Measurements from ENCODE around the gene METTL2B. TPM values are rescaled to one million over a fixed set of nuclear protein-coding genes. Genes with fewer than 3 reads are reported as not detected.
"Not testable (repeated sequence)": the region's sequence is repeated elsewhere in the genome, so short reads cannot be mapped to it uniquely, and the experiment has no call there.

METTL2B gene, protein sequence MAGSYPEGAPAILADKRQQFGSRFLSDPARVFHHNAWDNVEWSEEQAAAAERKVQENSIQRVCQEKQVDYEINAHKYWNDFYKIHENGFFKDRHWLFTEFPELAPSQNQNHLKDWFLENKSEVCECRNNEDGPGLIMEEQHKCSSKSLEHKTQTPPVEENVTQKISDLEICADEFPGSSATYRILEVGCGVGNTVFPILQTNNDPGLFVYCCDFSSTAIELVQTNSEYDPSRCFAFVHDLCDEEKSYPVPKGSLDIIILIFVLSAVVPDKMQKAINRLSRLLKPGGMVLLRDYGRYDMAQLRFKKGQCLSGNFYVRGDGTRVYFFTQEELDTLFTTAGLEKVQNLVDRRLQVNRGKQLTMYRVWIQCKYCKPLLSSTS
- polyA plus RNA-seq = 10 to 100 TPM in 2 of 4 donors, 1 to 10 TPM in 2; 7.4 to 21.3 (median 11.2) TPM
- long read RNA-seq, donor 1, transcript METTL2B-201 (9 exons, 2,182 nt) = major isoform, 7 of 7 reads
- long read RNA-seq, donor 1, partial matches to known transcripts = 0 of 7 reads
- long read RNA-seq, donor 1, other reads (novel, unspliced or antisense) = 0 of 7 reads
- long read RNA-seq, donor 2 = 0 reads
- long read RNA-seq, donor 3, partial matches to known transcripts = 0 of 2 reads
- long read RNA-seq, donor 3, other reads (novel, unspliced or antisense) = 0 of 2 reads
- long read RNA-seq, donor 4 = 0 reads
- long read RNA-seq, donor 5 = 0 reads
- long read RNA-seq, donor 6, partial matches to known transcripts = 0 of 2 reads
- long read RNA-seq, donor 6, other reads (novel, unspliced or antisense) = 0 of 2 reads
- long read RNA-seq, donor 7, transcript METTL2B-201 (9 exons, 2,182 nt) = major isoform, 5 of 7 reads
- long read RNA-seq, donor 7, partial matches to known transcripts = 0 of 7 reads
- long read RNA-seq, donor 7, other reads (novel, unspliced or antisense) = 0 of 7 reads
- long read RNA-seq, donor 8 = 0 reads
- long read RNA-seq, donor 9 = 0 reads
- long read RNA-seq, donor 10, transcript METTL2B-206 (8 exons, 1,590 nt) = major isoform, 5 of 6 reads
- long read RNA-seq, donor 10, partial matches to known transcripts = 0 of 6 reads
- long read RNA-seq, donor 10, other reads (novel, unspliced or antisense) = 0 of 6 reads

DNA sequence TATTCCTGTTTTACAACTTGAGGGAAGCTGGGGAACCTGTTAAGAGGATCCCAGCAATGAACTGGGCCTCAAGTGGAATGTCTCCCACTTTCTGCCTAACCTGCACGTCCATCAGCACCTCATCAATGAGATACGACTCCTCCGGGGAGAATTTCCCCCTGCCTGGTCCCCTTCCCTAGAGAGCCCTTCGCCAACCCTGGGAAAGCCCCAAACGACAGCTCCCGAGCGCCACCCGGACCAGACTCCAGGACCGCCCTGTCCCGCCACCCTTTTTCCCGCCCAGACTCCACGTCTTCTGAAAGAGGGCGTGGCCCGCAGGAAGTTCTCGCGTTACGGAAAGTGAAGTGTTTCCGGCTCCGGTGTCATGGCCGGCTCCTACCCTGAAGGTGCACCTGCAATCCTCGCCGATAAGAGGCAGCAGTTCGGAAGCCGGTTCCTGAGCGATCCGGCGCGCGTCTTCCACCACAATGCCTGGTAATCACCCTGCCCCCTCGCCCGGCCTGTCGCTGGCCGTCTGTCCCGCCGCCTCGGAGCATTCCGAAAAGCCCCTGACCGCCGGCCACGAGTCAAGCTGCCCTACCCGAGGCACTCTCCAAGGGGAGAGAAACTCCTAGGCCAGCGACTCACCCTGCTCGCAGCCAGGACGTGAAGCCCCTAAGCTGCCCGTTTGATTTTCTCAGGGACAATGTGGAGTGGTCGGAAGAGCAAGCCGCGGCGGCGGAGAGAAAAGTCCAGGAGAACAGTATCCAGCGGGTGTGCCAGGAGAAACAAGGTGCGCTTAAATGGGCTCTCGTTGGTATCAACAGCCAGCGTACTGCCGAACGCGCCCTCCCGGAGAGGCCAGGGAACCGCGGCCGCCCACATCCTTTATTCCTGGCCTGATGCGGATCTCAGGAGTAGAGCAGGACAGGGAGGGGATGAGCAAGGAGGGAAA, at the start of gene METTL2B:
TSS of gene METTL2B (plus strand) at position 347 of the 934 bp plus-strand sequence. CDS start at position 365, 18 bp downstream.
- not testable (repeated sequence) for H3K36me3 ChIP-seq (ENCODE audit: control insufficient read depth in 3 of 3, insufficient read depth in 2 of 3, low read depth in 1 of 3, low read length in 3 of 3); H3K4me1 ChIP-seq (ENCODE audit: control insufficient read depth in 3 of 3, insufficient read depth in 2 of 3, low read depth in 1 of 3, low read length in 2 of 3); FAIRE-seq

DNA sequence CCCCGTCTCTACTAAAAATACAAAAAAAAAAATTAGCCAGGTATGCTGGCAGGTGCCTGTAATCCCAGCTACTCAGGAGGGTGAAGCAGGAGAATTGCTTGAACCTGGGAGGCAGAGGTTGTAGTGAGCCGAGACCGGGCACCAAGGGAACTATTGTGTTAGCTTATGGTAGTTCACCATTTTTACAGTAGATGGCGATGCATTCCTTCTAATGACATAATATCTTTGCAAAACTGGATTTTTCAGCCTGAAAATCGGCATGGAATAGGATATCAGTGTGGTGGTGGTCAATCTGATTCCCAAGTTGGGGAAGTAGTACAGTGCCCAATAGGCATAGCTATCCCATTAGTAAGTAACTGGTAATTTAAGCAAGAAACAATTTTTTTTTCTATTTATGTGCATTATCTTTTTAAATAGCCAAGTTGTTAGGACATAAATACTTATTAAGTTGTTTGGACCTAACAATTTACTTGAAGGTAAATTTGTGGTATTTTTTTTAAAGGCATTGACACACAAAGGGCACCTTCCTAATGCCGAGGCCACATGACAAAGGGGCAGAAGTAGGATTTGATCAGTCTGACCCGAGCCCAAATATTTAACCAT, 49.2 kb upstream of the METTL2B start:
- WGBS, 3 donors = 18 to 19% (median 18%) methylated on average over 7 of the region's 7 CpGs
- no peak overlapping the region for H3K27ac ChIP-seq (ENCODE audit: low read depth in 1 of 3, low read length in 2 of 3)
- DNase-seq = peak; percentile 64 to 76
- no peaks in the 10 kb centered on the region for H3K27me3 ChIP-seq (ENCODE audit: control insufficient read depth in 3 of 3, insufficient read depth in 3 of 3, low read length in 3 of 3)
- no peak overlapping the region for H3K4me3 ChIP-seq (ENCODE audit: low read depth in 1 of 3, low read length in 3 of 3)
- H3K4me1 ChIP-seq (ENCODE audit: control insufficient read depth in 3 of 3, insufficient read depth in 2 of 3, low read depth in 1 of 3, low read length in 2 of 3) = no peaks in the 10 kb centered on the region
- H3K9me3 ChIP-seq (ENCODE audit: control insufficient read depth in 2 of 2, insufficient read depth in 1 of 2, low read depth in 1 of 2, low read length in 1 of 2) = no peaks in the 10 kb centered on the region
- no peaks in the 10 kb centered on the region for H3K36me3 ChIP-seq (ENCODE audit: control insufficient read depth in 3 of 3, insufficient read depth in 2 of 3, low read depth in 1 of 3, low read length in 3 of 3)
- no peak for FAIRE-seq

More for the DNA sequence above, at the start of gene METTL2B:
- 0 to 1% (median 0%) methylated on average over 59 to 62 of the region's 62 CpGs for WGBS, 3 donors
- H3K27me3 ChIP-seq (ENCODE audit: control insufficient read depth in 3 of 3, insufficient read depth in 3 of 3, low read length in 3 of 3); H3K9me3 ChIP-seq (ENCODE audit: control insufficient read depth in 2 of 2, insufficient read depth in 1 of 2, low read depth in 1 of 2, low read length in 1 of 2): not testable (repeated sequence)
- H3K27ac ChIP-seq (ENCODE audit: low read depth in 1 of 3, low read length in 2 of 3) = peak within 1 kb of the TSS; percentile 79 to 88 (median 85)
- peak within 1 kb of the TSS; percentile 68 to 93 (median 74) for H3K4me3 ChIP-seq (ENCODE audit: low read depth in 1 of 3, low read length in 3 of 3)
- DNase-seq = peak; percentile 95

DNA sequence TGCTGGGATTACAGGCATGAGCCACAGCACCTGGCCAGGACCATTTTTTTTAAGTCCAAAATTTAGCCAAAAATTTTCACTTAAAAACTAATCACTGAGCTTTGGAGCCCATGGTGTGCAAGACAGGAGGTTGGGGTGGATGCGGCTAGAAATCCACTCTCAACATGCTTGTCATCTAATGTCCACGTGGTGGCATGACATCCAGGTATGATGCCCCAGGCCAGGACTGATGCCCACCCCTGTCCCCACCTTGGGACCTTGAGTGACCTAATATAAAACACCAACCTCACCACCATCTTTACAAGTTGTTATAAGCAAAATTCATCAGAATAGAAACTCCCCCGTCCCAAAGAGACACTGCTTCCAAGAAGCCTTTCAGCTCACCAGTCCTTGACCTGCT, 46.3 kb upstream of the METTL2B start:
- FAIRE-seq (no peak), DNase-seq (no peak)
- Histone ChIP-seq H3K4me1 (ENCODE audit: control insufficient read depth in 3 of 3, insufficient read depth in 2 of 3, low read depth in 1 of 3, low read length in 2 of 3) (no peaks in the 10 kb centered on the region), H3K36me3 (ENCODE audit: control insufficient read depth in 3 of 3, insufficient read depth in 2 of 3, low read depth in 1 of 3, low read length in 3 of 3) (no peaks in the 10 kb centered on the region), H3K9me3 (ENCODE audit: control insufficient read depth in 2 of 2, insufficient read depth in 1 of 2, low read depth in 1 of 2, low read length in 1 of 2) (no peaks in the 10 kb centered on the region), H3K27ac (ENCODE audit: low read depth in 1 of 3, low read length in 2 of 3) (no peak overlapping the region), H3K4me3 (ENCODE audit: low read depth in 1 of 3, low read length in 3 of 3) (no peak overlapping the region), H3K27me3 (ENCODE audit: control insufficient read depth in 3 of 3, insufficient read depth in 3 of 3, low read length in 3 of 3) (no peaks in the 10 kb centered on the region)
- 71 to 81% (median 81%) methylated on average over 3 of the region's 3 CpGs for WGBS, 3 donors

DNA sequence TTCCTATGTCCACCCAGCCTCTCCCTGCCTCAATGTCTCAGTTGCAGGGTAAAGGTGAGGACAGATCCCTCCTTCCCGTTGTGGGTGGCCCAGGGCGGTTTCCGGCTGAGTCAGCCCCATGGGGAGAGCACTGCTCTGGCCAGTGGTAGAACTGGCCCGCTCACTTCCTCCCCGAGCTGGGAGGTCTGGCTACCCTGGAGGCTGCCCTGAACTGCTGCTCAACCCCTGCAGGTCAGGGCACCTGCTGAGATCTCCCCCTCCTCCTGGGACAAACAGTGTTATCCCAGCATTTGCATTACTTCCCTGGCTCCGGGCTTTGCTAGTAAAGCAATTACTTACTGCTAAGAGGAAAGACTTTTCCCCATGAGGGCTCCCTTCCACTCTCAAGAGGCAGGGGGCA, 45.3 kb upstream of the METTL2B start:
- no peak overlapping the region for H3K27ac ChIP-seq (ENCODE audit: low read depth in 1 of 3, low read length in 2 of 3)
- H3K4me3 ChIP-seq (ENCODE audit: low read depth in 1 of 3, low read length in 3 of 3) = no peak overlapping the region
- DNase-seq = no peak
- no peaks in the 10 kb centered on the region for H3K27me3 ChIP-seq (ENCODE audit: control insufficient read depth in 3 of 3, insufficient read depth in 3 of 3, low read length in 3 of 3)
- whole genome bisulfite sequencing, 3 donors = 68 to 87% (median 78%) methylated on average over 6 of the region's 6 CpGs
- H3K36me3 ChIP-seq (ENCODE audit: control insufficient read depth in 3 of 3, insufficient read depth in 2 of 3, low read depth in 1 of 3, low read length in 3 of 3) = no peaks in the 10 kb centered on the region
- no peak for FAIRE-seq
- no peaks in the 10 kb centered on the region for H3K9me3 ChIP-seq (ENCODE audit: control insufficient read depth in 2 of 2, insufficient read depth in 1 of 2, low read depth in 1 of 2, low read length in 1 of 2)
- no peaks in the 10 kb centered on the region for H3K4me1 ChIP-seq (ENCODE audit: control insufficient read depth in 3 of 3, insufficient read depth in 2 of 3, low read depth in 1 of 3, low read length in 2 of 3)

DNA sequence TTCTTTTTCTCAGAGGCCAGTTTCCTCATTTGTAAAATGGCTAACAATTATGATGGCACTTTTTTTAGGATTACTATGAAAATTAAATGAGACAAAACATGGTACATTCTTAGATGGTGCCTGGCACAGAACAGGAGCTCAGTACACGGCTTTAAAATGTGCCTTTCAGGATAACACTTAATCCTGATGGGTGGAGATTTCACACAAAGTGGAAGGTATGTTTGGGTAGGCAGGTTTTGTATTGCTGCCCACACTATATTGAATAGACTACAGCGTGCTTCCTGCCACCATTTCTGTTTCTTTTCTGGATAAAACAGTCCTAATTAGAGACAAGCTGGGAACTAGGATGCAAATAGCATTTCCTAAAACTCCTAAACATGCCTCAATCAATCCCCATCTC, 44.8 kb upstream of the METTL2B start:
- no peak for DNase-seq
- no peaks in the 10 kb centered on the region for H3K4me1 ChIP-seq (ENCODE audit: control insufficient read depth in 3 of 3, insufficient read depth in 2 of 3, low read depth in 1 of 3, low read length in 2 of 3)
- H3K4me3 ChIP-seq (ENCODE audit: low read depth in 1 of 3, low read length in 3 of 3) = no peak overlapping the region
- FAIRE-seq = no peak
- no peaks in the 10 kb centered on the region for H3K9me3 ChIP-seq (ENCODE audit: control insufficient read depth in 2 of 2, insufficient read depth in 1 of 2, low read depth in 1 of 2, low read length in 1 of 2)
- no peaks in the 10 kb centered on the region for H3K36me3 ChIP-seq (ENCODE audit: control insufficient read depth in 3 of 3, insufficient read depth in 2 of 3, low read depth in 1 of 3, low read length in 3 of 3)
- H3K27me3 ChIP-seq (ENCODE audit: control insufficient read depth in 3 of 3, insufficient read depth in 3 of 3, low read length in 3 of 3) = no peaks in the 10 kb centered on the region
- WGBS, 3 donors = 79 to 81% (median 81%) methylated on average over 2 of the region's 2 CpGs
- H3K27ac ChIP-seq (ENCODE audit: low read depth in 1 of 3, low read length in 2 of 3) = no peak overlapping the region

DNA sequence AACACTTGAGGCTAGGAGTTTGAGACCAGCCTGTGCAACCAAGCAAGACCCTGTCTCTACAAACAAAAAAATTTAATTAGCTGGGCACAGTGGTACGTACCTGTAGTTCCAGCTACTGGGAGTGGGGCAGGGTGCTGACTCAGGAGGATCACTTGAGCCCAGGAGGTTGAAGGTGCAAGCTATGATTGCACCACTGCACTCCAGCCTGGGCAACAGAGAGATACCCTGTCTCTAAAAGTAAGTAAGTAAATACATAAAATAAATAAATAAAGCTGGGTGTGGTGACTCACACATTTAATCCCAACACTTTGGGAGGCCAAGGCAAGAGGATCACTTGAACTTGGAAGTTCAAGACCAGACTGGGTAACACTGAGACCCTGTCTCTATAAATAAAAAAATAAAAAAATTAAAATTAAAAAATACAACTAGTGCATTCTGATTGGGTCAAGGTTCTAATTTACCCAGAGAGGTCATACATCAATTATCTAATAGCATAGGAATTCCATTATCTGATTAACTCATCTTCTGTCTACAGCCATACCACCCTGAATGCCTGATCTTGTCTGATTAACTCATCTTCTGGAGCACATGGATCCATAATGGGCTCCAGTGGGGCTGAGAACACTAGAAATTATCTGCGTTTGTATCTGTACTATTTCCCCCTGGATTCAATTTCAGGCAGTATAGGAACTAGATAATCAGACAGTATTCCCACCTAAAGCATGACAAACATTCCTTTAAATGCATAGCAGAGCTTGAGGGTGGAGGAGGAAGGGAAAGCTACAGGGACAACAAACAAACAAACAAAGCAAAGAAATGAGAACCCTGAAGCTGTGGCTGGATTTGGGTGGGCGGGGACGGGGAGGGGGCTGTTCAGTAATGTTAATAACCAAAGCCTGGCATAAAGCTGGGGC, 41.9 kb upstream of the METTL2B start:
- no peak overlapping the region for H3K27ac ChIP-seq (ENCODE audit: low read depth in 1 of 3, low read length in 2 of 3)
- no peaks in the 10 kb centered on the region for H3K9me3 ChIP-seq (ENCODE audit: control insufficient read depth in 2 of 2, insufficient read depth in 1 of 2, low read depth in 1 of 2, low read length in 1 of 2)
- FAIRE-seq = no peak
- no peaks in the 10 kb centered on the region for H3K27me3 ChIP-seq (ENCODE audit: control insufficient read depth in 3 of 3, insufficient read depth in 3 of 3, low read length in 3 of 3)
- WGBS, 3 donors = 79 to 81% (median 80%) methylated on average over 4 of the region's 4 CpGs
- H3K4me1 ChIP-seq (ENCODE audit: control insufficient read depth in 3 of 3, insufficient read depth in 2 of 3, low read depth in 1 of 3, low read length in 2 of 3) = no peaks in the 10 kb centered on the region
- H3K36me3 ChIP-seq (ENCODE audit: control insufficient read depth in 3 of 3, insufficient read depth in 2 of 3, low read depth in 1 of 3, low read length in 3 of 3) = no peaks in the 10 kb centered on the region
- no peak overlapping the region for H3K4me3 ChIP-seq (ENCODE audit: low read depth in 1 of 3, low read length in 3 of 3)
- no peak for DNase-seq

DNA sequence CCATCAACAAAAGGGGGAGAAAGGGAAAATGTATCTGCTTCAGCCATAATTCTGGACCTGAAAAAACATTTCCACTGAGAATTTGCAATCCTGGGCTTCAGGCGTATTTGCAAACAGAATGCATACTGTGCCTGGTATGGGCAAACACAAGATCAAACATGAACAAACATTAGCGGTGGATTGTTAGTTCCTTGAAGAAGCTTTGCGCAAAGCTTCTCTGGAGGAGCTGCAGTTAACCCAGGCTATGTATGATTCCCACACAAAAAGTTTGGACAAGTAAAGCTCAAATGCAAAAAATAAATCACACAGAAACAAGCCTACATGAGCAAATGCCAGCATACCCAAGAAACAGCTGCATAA, 41.2 kb upstream of the METTL2B start:
- 61 to 76% (median 67%) methylated on average over 3 of the region's 3 CpGs for WGBS, 3 donors
- no peaks in the 10 kb centered on the region for H3K9me3 ChIP-seq (ENCODE audit: control insufficient read depth in 2 of 2, insufficient read depth in 1 of 2, low read depth in 1 of 2, low read length in 1 of 2)
- no peaks in the 10 kb centered on the region for H3K27me3 ChIP-seq (ENCODE audit: control insufficient read depth in 3 of 3, insufficient read depth in 3 of 3, low read length in 3 of 3)
- H3K27ac ChIP-seq (ENCODE audit: low read depth in 1 of 3, low read length in 2 of 3) = no peak overlapping the region
- no peaks in the 10 kb centered on the region for H3K36me3 ChIP-seq (ENCODE audit: control insufficient read depth in 3 of 3, insufficient read depth in 2 of 3, low read depth in 1 of 3, low read length in 3 of 3)
- H3K4me1 ChIP-seq (ENCODE audit: control insufficient read depth in 3 of 3, insufficient read depth in 2 of 3, low read depth in 1 of 3, low read length in 2 of 3) = no peaks in the 10 kb centered on the region
- FAIRE-seq (no peak), DNase-seq (no peak)
- H3K4me3 ChIP-seq (ENCODE audit: low read depth in 1 of 3, low read length in 3 of 3) = no peak overlapping the region
